Spleen (tissue), 7 donors: Measurements from ENCODE around the gene VWCE.

Source experiments
- POLR2A ChIP-seq, 3 donors: fragments of 450-650 bp; IDR thresholded peaks; one replicate each; pipeline ENCODE4 v1.5.1; 2017; ENCODE audit warnings: antibody characterized with exemption in 3 of 3, mild to moderate bottlenecking in 1 of 3
- TF ChIP-seq, protein P1 (sequence below), 11 experiments: fragments of 200-600 bp in 7 of 11; fragments of 450-650 bp in 4 of 11; sonication (generic) in 4 of 11; IDR thresholded peaks in 8 of 11; conservative IDR thresholded peaks in 3 of 11; 1 replicate in 7 of 11; 2 replicates in 4 of 11; pipeline versions ENCODE4 v1.4.0 to v1.8.0; 2016 to 2021; ENCODE audit warnings: antibody characterized with exemption in 11 of 11, inconsistent platforms in 4 of 11, mild to moderate bottlenecking in 1 of 11
- donor health status: DM: no; HTN: no; CAD: no; lungs with moderate emphysema.
- donor health status: DM: no; HTN: no; CAD: no.
- donor health status: DM: no; HTN: no; CAD: no.

DNA sequence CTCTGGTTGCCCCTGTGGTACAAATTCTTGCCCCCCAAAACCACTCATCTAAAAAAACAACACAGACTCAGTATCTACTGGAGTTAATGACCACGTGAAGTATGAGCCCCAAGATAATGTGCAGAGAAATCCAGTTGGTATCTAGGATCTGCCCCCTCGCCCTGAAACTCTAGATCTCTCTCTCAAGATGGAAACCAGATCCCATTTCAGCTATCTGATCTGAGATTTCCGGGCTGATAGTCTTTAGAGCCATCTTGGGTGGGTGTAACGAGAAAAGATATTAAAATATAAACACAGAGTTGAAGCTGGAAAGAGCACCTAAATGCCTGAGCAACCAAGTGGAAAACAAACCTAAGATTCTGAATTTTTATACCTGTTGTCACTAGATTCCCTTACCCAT is 14.0 kb upstream of the VWCE start:
- no peak for TF ChIP-seq POLR2A (IDR thresholded peaks at IDR 0.05)
- TF ChIP-seq, protein P1, sequence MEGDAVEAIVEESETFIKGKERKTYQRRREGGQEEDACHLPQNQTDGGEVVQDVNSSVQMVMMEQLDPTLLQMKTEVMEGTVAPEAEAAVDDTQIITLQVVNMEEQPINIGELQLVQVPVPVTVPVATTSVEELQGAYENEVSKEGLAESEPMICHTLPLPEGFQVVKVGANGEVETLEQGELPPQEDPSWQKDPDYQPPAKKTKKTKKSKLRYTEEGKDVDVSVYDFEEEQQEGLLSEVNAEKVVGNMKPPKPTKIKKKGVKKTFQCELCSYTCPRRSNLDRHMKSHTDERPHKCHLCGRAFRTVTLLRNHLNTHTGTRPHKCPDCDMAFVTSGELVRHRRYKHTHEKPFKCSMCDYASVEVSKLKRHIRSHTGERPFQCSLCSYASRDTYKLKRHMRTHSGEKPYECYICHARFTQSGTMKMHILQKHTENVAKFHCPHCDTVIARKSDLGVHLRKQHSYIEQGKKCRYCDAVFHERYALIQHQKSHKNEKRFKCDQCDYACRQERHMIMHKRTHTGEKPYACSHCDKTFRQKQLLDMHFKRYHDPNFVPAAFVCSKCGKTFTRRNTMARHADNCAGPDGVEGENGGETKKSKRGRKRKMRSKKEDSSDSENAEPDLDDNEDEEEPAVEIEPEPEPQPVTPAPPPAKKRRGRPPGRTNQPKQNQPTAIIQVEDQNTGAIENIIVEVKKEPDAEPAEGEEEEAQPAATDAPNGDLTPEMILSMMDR (IDR thresholded peaks at IDR 0.05 in 8 of 11, conservative IDR thresholded peaks at IDR 0.05 in 3 of 11): no peak
